Hypothalamus (tissue), 51 donors: ENCODE measurements around the gene ADORA3.
"Not testable (repeated sequence)": the region's sequence is repeated elsewhere in the genome, so short reads cannot be mapped to it uniquely, and the experiment has no call there.

Source experiments
- DNase-seq, 51 donors: peaks; one replicate each; lab custom pipeline; 2025; lab: John Stamatoyannopoulos, UW

Gene ADORA3

DNA sequence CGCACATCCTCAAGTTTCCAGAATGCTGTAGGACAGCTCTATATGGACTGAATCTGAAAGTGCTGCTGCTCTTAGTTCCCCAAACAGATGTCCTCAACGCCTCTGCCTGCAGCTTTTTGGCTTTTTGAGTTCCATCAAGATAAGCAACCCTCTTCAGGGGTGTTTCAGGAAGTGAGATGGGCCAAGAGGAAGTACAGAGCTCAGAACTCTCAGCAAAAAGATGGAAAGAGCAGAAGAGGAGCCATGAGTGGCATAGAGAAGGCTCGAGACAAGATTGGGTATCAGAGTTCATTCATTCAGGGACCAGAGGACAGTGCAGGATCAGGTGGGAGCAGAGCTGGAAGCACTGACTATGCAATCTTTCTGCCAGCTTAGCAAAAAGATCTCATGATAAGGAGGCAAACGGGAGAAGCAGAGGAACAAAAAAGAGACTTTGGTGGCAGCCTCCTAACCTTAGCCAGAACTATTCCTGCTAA, at the start of gene ADORA3, which contains the start of gene TMIGD3:
Gene ADORA3, minus strand, starts transcription at position 49 of the 476 bp plus-strand sequence. CDS start 279 bp downstream, outside the sequence.
Gene TMIGD3, minus strand, starts transcription at position 49 of the 476 bp plus-strand sequence. CDS start 279 bp downstream, outside the sequence.
- peak in 2 of 51 donors; percentile 25 to 33 for DNase-seq

DNA sequence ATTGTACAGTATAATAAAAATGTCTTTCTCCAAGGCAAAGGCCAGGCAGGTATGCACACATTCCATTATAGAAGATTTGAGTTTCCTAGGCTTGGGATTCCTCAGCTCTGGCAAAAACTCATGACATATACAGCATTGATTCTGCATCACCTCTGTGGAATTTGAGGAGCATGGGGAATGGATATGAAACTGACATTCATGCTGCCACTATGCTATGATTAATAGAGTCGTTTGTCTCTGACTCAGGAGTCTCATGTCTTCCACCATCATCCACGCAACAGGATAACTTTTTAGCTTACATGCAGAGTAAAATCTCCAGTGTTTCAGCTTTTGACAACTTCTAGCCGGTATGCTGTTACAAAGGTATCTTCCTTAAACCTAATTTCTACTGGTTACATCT, 49.8 kb upstream of the ADORA3 start:
- DNase-seq, result no peak

DNA sequence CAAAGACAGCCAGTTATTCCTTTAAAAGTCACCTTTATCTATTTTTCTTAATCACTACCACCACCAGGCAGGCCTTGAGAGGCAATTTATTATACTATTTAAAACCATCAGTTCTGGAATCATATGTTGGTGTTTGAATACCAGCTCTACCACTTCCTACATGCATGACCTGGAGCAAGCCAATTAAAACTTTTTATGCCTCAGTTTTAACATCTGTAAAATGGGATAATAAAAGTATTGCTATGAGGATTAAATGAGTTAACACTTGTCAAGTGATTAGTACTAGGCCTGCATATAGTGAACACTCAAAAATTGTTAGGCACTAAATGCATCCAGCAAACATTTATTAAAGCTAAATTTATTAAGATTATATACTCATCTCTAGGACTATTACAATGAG, 49.2 kb upstream of the ADORA3 start:
- DNase-seq, result no peak

DNA sequence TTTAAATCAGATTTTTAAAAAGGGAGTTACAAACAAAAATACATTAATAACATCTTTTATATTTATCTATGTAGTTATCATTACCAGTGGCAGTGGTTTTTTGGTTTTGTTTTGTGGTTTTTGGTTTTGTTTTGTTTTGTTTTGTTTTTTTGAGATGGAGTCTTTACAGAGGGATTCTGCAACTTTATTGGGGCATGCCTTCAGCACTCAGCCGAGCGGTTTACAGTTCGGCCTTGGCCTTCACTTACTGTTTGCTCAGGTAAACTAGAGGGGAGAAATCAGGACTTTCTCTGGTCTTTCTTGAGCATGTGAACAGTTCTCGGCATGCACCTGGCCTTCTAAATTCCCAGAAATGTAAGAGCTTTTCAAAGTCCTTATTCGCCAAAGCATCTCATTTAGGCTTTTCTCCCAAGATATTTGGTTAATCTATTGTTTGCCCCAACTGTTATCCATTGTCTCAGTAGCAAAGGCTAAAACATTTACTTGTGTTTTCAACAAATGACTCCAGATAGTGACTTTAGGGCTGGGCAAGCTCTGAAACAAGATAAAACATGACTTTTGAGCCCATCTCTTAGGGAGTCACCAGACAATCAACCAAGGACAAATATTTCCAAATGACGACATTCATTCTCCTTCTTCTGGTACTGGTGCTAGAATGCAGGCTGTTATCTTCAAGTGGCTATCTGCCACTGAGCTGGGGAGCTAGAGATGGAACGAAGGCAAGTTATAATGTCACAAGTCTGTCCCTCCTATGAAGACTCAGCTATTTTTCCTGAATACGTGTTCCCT, 48.4 kb upstream of the ADORA3 start:
- DNase-seq, result no peak

DNA sequence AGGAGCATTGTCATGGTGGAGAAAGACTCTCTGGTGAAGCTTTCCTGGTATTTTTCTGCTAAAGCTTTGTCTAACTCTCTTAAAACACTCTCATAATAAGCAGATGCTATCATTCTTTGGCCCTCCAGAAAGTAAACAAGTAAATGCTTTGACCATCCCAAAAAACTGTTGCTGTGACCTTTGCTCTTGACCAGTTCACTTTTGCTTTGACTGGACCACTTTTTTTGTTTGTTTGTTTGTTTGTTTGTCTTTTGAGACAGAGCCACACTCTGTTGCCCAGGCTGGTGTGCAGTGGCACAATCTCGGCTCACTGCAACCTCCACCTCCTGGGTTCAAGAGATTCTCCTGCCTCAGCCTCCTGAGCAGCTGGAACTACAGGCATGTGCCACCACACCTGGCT, 44.4 kb upstream of the ADORA3 start:
- not testable (repeated sequence) for DNase-seq

DNA sequence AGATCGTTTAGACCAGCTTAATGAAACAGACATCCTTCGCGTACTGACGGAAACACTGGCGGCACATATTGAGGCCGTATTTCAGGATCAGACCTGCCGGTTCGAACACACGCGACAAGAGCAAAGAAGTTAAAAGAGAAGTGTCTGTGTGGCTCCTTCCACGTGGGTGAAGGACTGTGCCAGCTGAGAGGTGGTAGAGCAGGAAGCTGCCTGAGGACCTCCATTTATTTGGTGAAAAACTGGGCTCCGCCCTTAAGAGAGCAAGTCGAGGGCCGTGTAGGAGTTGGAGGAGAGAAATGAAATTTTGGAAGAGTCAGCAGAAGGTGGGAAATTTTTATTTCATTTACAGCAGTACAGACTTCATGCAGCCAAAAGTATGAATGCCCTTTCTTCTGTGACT, 38.8 kb upstream of the ADORA3 start:
- DNase-seq, result no peak

DNA sequence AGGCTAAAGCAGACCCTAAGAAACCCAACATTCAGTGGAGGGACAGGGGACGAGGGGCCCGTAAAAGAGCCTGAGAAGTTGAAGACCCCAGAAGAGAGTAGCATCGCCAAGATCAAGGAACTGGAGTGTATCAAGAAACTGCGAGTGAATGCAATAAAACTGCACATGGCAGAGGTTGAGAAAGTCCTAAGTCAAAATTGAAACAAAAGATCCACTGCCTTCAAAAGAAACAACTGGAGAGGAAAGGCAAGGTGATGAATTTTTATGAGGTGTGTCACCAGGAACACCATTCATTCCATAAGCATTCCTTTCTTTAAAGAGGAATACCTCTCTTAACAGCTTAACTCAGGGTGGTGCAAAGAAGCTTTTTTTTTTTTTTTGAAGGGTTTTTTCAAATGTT, 38.3 kb upstream of the ADORA3 start:
- no peak for DNase-seq

DNA sequence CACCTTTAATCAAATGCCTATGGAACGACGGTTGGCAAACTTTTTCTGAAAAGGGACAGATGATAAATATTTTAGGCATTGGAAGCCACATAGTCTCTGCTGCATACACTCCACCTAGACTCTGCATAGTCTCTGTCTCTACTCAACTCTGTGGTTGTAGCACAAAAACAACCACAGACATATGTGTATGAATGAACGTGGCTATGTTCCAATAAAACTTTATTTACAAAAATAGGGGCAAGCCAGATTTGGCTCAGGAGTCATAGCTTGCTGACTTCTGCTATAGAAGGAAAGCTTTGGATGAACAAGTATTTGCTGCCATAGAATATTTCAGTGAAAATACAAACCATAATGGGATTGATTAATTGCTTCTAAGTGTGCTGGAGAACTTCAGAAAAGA, 37.5 kb upstream of the ADORA3 start:
- DNase-seq, result no peak

DNA sequence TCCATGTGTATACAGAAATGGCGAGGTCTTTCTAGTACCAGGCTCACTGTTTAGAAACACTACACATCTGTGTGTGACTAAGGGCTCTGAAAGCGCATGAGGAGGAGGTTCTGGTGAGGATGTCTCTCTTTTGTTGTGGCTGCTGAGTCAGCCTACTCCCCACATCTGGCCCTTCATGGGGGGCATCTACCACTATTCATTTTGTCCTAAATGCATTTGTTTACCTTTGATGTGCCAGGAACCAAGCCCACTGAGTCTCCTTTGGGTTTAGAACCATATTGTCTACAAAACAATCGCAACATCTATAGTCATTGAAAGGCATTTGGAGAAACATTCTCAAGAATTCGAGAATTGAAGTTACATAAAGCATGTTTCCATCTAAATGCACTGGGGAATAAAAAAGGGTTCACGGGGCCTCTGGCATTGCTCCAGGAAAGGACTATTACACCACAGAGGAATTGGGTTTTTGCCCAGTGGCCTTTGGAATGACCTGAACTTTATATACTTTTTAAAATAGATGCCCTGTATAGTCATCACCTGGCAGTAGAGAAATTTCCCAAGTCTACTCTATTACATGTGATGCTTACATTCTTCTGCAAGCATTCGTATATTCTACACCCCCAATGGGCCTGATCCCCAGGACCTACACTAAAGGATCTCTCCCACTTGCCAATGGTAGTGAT, 35.1 kb upstream of the ADORA3 start:
- DNase-seq, result no peak

DNA sequence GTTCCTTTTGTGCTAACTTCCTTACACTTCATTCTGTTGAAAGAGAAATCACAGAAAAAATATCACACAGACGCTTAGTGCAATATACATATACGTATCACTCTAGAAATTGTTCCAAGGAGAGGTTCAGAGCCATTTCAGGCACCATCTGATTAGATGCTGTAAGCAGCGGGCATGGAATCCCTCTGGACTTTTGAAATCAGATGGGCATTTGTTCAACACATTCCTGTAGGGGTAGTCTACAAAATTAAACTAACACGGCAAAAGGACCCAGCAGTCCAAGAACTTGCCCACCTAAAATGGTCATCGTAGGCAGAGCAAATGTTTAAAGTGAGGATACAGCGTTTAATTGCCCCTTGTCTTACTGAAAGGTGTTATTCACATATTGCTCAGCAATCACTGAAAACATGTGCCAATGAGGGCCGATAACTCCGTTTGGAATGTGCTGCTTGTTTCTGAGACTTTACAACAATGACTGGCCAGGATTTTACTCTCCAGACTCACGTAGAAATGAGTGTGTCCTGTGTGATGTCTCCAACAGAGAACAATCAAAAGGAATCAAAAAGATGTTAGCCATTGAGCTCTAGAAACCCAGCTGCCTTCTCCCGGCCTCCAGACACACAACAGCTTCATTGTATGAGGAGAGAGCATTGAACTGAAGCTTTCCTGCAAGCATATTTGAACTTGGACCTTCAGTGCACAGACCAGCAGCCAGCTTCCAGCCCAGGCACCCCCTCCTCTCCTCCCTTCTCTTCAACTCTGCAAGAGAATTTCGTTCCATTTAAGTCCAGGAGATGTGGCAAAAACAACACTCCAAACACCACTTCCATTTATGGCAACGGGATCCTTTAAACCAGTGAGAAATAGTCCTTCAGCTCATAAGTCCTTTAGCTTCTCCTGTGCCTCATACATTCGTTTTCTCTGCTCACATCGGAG, 32.1 kb upstream of the ADORA3 start:
- peak in 18 of 51 donors; percentile 5 to 71 (median 34) for DNase-seq

GRCh38 chr1:111520053-111520452, 16.6 kb upstream of the ADORA3 start:
- no peak for DNase-seq

- no peak for DNase-seq
These were observed 14.2 kb upstream of the ADORA3 start for GRCh38 chr1:111517469-111518225.

GRCh38 chr1:111516005-111516535, 12.6 kb upstream of the ADORA3 start:
- DNase-seq, result peak in 19 of 51 donors; percentile 22 to 56 (median 39)

DNA sequence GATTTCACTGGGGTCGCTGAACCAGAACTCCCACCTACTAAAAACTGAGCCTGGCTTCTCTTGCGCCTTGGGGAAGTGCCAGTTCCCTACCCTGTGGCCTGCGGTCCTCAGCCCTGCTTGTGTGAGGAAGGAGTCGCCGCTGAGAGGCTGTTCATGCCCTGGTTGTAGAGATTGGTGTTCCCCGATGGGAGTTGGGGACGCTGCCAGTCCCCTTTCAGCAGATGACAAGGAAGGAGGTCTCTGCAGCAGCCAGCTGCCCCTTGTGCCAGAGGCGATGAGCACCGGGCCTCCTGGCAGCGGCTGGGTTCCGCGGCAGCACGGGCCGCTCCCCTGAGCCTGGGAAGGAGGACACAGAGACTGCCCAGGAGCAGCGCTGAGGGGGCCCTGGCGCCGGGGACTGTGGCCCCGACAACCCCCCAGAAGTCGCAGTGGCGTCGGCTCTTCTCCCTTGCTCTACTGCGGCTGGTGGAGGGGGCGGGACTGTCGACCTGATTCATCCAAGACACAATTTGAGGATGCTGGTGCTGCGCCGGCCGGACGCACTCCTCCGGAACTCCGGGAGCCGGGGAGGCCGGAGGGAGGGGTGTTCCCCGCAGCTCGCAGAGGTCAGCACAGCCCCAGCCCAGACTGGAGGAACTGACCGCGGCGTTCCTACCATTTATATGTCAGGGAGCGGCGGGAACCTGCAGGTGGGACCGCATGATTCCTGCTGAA, 12.0 kb upstream of the ADORA3 start:
- DNase-seq, result peak in 22 of 51 donors; percentile 24 to 62 (median 46)

DNA sequence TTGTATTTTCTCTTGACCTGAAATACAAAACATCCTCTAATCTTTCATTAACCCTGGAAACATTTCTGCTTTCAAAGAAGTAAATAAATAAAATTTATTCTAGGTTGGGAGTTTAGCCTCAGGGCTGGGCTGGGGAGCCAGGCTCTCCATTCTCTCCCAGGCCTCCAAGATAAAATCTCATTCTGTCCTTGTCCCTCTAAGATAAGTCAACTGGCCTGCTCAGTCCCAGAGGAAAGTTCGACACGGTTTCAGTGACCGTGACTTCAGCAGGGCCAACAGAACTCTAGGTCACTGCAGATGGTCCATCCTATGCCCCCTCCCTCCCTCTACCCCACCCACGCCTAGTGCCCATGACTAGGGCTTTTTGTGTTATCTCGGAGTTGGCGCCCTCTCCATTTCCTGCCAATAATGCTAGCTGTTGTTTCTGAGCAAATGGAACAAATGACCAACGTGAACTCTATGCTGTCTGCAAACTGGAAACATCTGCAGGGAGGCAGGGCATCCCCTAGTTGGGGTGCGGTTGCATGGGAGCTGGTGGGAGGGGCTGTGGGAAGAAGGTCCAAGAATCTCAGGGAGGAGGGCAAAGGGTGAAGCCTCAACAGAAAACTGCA, 10.1 kb upstream of the ADORA3 start:
- peak in 27 of 51 donors; percentile 18 to 85 (median 63) for DNase-seq

GRCh38 chr1:111512931-111513330, 9.5 kb upstream of the ADORA3 start:
- DNase-seq, result no peak

- no peak for DNase-seq
These were observed 8.9 kb upstream of the ADORA3 start for GRCh38 chr1:111512132-111512889.

DNA sequence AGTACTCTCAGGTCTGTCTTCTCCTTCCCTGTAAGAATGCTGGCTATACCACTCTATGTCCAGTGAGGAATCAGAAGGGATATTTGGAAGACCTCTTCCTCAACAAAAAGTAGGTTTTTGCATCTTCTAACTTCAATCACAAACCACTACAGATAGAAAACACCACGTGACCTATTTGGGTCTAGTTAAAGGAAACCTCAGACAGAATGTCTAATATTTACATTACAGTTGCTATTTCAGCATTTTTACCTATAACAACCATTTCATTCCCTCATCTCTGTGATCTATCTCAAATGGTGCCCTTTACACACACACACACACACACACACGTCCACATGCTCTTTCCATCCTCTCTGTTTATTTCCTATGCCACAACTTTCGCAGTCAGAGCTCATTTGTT, 7.9 kb upstream of the ADORA3 start:
- no peak for DNase-seq
